Measurements from ENCODE around the gene CNTRL.

DNA sequence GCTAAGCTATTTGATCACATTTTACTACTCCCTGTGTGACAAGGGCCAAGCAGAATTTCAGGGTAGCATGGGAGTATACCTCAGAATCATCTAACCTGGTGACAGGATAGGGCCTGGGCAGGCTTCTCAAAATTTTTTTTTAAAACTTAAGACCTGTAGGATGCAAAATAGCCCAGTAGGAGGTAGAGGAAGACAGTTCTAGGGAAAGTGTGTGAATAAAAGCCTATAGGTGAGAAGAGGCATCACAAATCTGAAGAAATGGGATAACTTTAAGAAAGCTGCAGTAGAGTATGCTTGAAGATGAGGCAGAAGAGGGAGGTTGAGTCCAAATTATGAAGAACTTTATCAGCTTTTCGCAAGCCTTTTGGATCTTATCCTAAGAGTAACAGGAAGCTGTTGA is 32.3 kb downstream of the CNTRL start:
- TF ChIP-seq TAF1 (IDR thresholded peaks at IDR 0.05; ENCODE audit: low read depth, low read length): no peak
- no peak for TF ChIP-seq POLR2AphosphoS5 (IDR thresholded peaks at IDR 0.05; ENCODE audit: low read depth, low read length)
